Measurements from ENCODE around the gene ZC3H13. TPM values are rescaled to one million over a fixed set of nuclear protein-coding genes. Genes with fewer than 3 reads are reported as not detected.

Gene ZC3H13
- total RNA-seq, 1 donor from 2014 or later, result 44.3 TPM

DNA sequence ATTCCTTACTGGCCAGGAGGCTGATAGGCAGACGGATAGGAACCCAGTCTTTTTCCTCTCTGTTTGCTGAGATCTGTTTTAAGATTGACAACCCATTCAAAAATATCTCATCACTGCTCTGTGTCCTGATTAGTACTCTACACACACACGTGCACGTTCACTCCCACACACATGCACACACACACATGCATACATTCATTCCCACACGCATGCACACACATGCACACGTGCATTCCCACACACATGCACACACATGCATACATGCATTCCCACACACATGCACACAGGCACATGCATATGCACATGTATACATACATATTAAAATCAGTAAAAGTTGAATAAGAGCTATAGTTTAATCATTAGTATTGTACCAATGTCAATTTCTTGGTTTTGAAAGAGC, 120.4 kb downstream of the ZC3H13 start:
- H3K27ac Mint-ChIP-seq (ENCODE audit: unreplicated experiment), result no peak overlapping the region
- DNase-seq (ENCODE audit: extremely low spot score, unreplicated experiment), result no peak
- H3K9me3 Mint-ChIP-seq (ENCODE audit: unreplicated experiment), result no peaks in the 10 kb centered on the region
- peaks cover 41% of the 10 kb centered on the region for H3K27me3 Mint-ChIP-seq (ENCODE audit: unreplicated experiment)
- H3K36me3 Mint-ChIP-seq (ENCODE audit: unreplicated experiment), result no peaks in the 10 kb centered on the region
- TF ChIP-seq, protein P1, sequence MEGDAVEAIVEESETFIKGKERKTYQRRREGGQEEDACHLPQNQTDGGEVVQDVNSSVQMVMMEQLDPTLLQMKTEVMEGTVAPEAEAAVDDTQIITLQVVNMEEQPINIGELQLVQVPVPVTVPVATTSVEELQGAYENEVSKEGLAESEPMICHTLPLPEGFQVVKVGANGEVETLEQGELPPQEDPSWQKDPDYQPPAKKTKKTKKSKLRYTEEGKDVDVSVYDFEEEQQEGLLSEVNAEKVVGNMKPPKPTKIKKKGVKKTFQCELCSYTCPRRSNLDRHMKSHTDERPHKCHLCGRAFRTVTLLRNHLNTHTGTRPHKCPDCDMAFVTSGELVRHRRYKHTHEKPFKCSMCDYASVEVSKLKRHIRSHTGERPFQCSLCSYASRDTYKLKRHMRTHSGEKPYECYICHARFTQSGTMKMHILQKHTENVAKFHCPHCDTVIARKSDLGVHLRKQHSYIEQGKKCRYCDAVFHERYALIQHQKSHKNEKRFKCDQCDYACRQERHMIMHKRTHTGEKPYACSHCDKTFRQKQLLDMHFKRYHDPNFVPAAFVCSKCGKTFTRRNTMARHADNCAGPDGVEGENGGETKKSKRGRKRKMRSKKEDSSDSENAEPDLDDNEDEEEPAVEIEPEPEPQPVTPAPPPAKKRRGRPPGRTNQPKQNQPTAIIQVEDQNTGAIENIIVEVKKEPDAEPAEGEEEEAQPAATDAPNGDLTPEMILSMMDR (IDR thresholded peaks at IDR 0.05), result no peak
- H3K4me1 Mint-ChIP-seq (ENCODE audit: unreplicated experiment), result no peaks in the 10 kb centered on the region
- no peak overlapping the region for H3K4me3 Mint-ChIP-seq (ENCODE audit: unreplicated experiment)

DNA sequence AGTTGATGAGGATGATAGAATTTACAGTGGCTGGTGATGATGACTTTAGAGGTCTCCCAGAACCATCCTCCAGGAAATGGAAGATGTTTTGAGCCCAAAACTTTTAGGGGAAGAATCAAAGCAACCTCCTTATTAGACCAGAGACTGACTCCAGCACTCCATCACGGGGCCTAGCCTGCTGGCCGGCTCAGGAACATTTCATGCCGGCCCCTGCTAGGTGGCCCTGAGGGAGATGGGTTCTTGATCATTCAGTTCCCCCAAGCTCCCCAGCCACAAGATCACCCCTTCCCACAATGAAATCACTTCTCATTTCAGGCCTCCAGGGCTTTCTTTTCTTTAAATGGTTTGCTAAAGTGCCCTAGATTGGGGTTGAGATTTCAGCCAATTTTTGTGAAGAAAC, 121.3 kb downstream of the ZC3H13 start:
- H3K9me3 Mint-ChIP-seq (ENCODE audit: unreplicated experiment), result no peaks in the 10 kb centered on the region
- H3K27me3 Mint-ChIP-seq (ENCODE audit: unreplicated experiment), result peaks cover 34% of the 10 kb centered on the region
- no peaks in the 10 kb centered on the region for H3K36me3 Mint-ChIP-seq (ENCODE audit: unreplicated experiment)
- TF ChIP-seq, protein P1 (IDR thresholded peaks at IDR 0.05), result no peak
- no peak overlapping the region for H3K4me3 Mint-ChIP-seq (ENCODE audit: unreplicated experiment)
- no peak overlapping the region for H3K27ac Mint-ChIP-seq (ENCODE audit: unreplicated experiment)
- H3K4me1 Mint-ChIP-seq (ENCODE audit: unreplicated experiment), result no peaks in the 10 kb centered on the region
- DNase-seq (ENCODE audit: extremely low spot score, unreplicated experiment), result peak; percentile 64

DNA sequence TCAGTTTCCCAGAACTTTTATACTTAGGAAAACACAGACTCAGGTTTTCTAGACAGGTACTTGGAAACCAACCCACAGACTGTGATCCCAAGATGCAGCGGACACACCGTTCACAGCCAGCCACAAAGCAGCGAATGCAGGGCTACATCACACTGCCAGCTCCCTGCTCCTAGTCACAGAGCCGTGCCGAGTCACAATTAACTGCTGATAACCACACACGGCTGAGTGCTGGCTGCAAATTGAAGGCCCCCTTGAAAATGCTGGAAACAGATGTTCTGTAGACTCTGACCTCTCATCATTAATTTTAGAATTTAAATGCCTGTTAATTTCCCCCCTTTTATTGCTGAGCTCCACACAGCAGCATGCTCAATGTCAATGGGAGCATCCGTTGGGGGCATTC, 122.4 kb downstream of the ZC3H13 start:
- Mint-ChIP-seq H3K36me3 (ENCODE audit: unreplicated experiment) (no peaks in the 10 kb centered on the region), H3K4me1 (ENCODE audit: unreplicated experiment) (no peaks in the 10 kb centered on the region), H3K4me3 (ENCODE audit: unreplicated experiment) (no peak overlapping the region), H3K27ac (ENCODE audit: unreplicated experiment) (no peak overlapping the region), H3K27me3 (ENCODE audit: unreplicated experiment) (peaks cover 25% of the 10 kb centered on the region), H3K9me3 (ENCODE audit: unreplicated experiment) (no peaks in the 10 kb centered on the region)
- TF ChIP-seq, protein P1 (IDR thresholded peaks at IDR 0.05), result no peak
- peak; percentile 19 for DNase-seq (ENCODE audit: extremely low spot score, unreplicated experiment)

DNA sequence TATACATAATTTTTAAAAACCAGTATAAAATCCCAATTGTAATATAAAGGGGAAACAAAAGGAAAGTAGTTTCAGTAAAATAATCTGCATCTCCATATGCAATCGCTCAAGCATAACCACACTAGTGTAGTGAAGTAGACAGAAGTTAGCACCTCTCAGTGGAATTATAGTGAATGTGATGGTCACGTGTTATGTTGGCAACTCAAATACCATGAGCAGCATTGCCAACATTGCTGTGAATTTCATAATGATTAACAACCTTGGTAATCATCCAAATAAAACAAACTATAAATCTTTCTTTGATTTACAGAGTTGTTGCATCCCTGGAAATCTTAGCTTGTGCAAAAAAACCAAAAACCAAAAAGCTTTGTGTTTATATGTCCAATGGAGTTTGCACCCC, 123.7 kb downstream of the ZC3H13 start:
- Mint-ChIP-seq H3K4me3 (ENCODE audit: unreplicated experiment) (no peak overlapping the region), H3K27me3 (ENCODE audit: unreplicated experiment) (peaks cover 19% of the 10 kb centered on the region), H3K36me3 (ENCODE audit: unreplicated experiment) (no peaks in the 10 kb centered on the region), H3K27ac (ENCODE audit: unreplicated experiment) (no peak overlapping the region), H3K9me3 (ENCODE audit: unreplicated experiment) (no peaks in the 10 kb centered on the region), H3K4me1 (ENCODE audit: unreplicated experiment) (no peaks in the 10 kb centered on the region)
- no peak for DNase-seq (ENCODE audit: extremely low spot score, unreplicated experiment)
- TF ChIP-seq, protein P1 (IDR thresholded peaks at IDR 0.05), result no peak

DNA sequence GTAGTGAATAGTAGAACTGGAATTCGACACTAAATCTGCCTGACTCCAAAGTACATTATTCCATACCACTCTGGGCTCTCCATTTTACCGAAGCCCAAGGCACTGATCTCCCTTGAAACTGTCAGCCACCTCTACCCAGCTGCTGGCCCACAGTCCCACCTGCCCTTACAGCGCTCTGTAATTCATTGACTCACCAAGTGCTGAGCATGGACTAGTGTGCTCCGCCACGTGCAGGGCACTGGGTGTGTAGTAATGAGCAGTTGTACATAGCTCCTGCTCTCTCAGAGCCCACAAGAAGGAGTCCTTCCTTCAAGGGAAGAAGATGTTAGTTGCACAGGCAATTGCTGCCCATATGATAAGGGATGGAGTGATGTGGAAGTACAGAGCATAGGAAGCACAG, 124.4 kb downstream of the ZC3H13 start:
- Mint-ChIP-seq H3K27me3 (ENCODE audit: unreplicated experiment) (peaks cover 12% of the 10 kb centered on the region), H3K4me1 (ENCODE audit: unreplicated experiment) (no peaks in the 10 kb centered on the region), H3K4me3 (ENCODE audit: unreplicated experiment) (no peak overlapping the region), H3K36me3 (ENCODE audit: unreplicated experiment) (no peaks in the 10 kb centered on the region), H3K27ac (ENCODE audit: unreplicated experiment) (no peak overlapping the region), H3K9me3 (ENCODE audit: unreplicated experiment) (no peaks in the 10 kb centered on the region)
- peak; percentile 56 for DNase-seq (ENCODE audit: extremely low spot score, unreplicated experiment)
- TF ChIP-seq, protein P1 (IDR thresholded peaks at IDR 0.05), result no peak
